IMR-90 (cell line): ENCODE measurements around the gene SYNE2. TPM values are rescaled to one million over a fixed set of nuclear protein-coding genes. Genes with fewer than 3 reads are reported as not detected.

Source experiments
- ATAC-seq: fragments of 200-7000 bp; cut with Tn5 transposase; 2 replicates; pipeline ENCODE4 v1.9.1; 2020; ENCODE audit warnings: low read depth, mild to moderate bottlenecking, moderate library complexity
- BruUV-seq: library from RNA; stranded (reverse); fragments of 400-500 nt; replicated peaks from 2 replicates; lab custom pipeline; 2021; lab: Mats Ljungman, UMichigan
- CTCF ChIA-PET: fragments of 300-600 bp; formaldehyde crosslinking; extraction: SDS; loops from one replicate; lab custom pipeline; 2021; ENCODE audit warnings: antibody characterized with exemption; lab: Yijun Ruan, JAX
- POLR2A ChIA-PET: fragments of 300-600 bp; sonication (Branson Sonifier 250); formaldehyde crosslinking; loops from one replicate; lab custom pipeline; 2022; ENCODE audit warnings: antibody characterized with exemption; ENCODE audit not compliant: unreplicated experiment; lab: Charles Lee
- DNase-seq: peaks from one replicate; pipeline ENCODE4 v3.0.0; 2013
- H2AFZ ChIP-seq: replicated peaks from 2 replicates; pipeline ENCODE3; 2013; ENCODE audit warnings: low read length, mild to moderate bottlenecking; ENCODE audit not compliant: poor library complexity
- H2AK5ac ChIP-seq: 2 replicates; pipeline ENCODE4 v1.6.1; 2013; ENCODE audit warnings: low read depth, low read length, inconsistent platforms
- H2AK9ac ChIP-seq: replicated peaks from 2 replicates; pipeline ENCODE3; 2013; ENCODE audit warnings: mild to moderate bottlenecking, low read depth, low read length, moderate library complexity; ENCODE audit not compliant: poor library complexity
- H2BK120ac ChIP-seq: 2 replicates; pipeline ENCODE4 v1.6.1; 2013; ENCODE audit warnings: low read depth, low read length, inconsistent platforms
- H2BK15ac ChIP-seq: 3 replicates; pipeline ENCODE4 v1.6.1; 2013; ENCODE audit warnings: low read depth, low read length, inconsistent platforms
- H2BK20ac ChIP-seq: 2 replicates; pipeline ENCODE4 v1.6.1; 2013; ENCODE audit warnings: low read depth, mild to moderate bottlenecking, inconsistent platforms, low read length, moderate library complexity
- H2BK5ac ChIP-seq: 2 replicates; pipeline ENCODE4 v1.6.1; 2013; ENCODE audit warnings: mild to moderate bottlenecking, low read depth, low read length, inconsistent platforms; ENCODE audit not compliant: poor library complexity, severe bottlenecking
- H3K14ac ChIP-seq: replicated peaks from 2 replicates; pipeline ENCODE4 v1.6.1; 2013; ENCODE audit warnings: low read depth, low read length, inconsistent platforms
- H3K18ac ChIP-seq: 2 replicates; pipeline ENCODE4 v1.6.1; 2013; ENCODE audit warnings: low read depth, low read length, control low read depth
- H3K23ac ChIP-seq: 2 replicates; pipeline ENCODE4 v1.6.1; 2013; ENCODE audit warnings: low read depth, low read length, inconsistent platforms
- H3K27ac ChIP-seq: 2 replicates; pipeline ENCODE4 v1.5.1; 2013; ENCODE audit warnings: mild to moderate bottlenecking, control low read depth, low read length; ENCODE audit not compliant: insufficient read depth
- H3K27me3 ChIP-seq: 2 replicates; pipeline ENCODE4 v1.6.1; 2013; ENCODE audit warnings: low read length; ENCODE audit not compliant: control insufficient read depth, insufficient read depth
- H3K36me3 ChIP-seq: 2 replicates; pipeline ENCODE4 v1.6.1; 2013; ENCODE audit warnings: low read length, mixed read lengths; ENCODE audit not compliant: control insufficient read depth, insufficient read depth
- H3K4ac ChIP-seq: 2 replicates; pipeline ENCODE4 v1.6.1; 2013; ENCODE audit warnings: low read depth, low read length, inconsistent platforms
- H3K4me1 ChIP-seq: 2 replicates; pipeline ENCODE4 v1.6.1; 2013; ENCODE audit warnings: low read length, mixed read lengths; ENCODE audit not compliant: control insufficient read depth, insufficient read depth
- H3K4me2 ChIP-seq: 2 replicates; pipeline ENCODE4 v1.6.1; 2013; ENCODE audit warnings: low read depth, mild to moderate bottlenecking, control low read depth, low read length, moderate library complexity
- H3K4me3 ChIP-seq: 2 replicates; pipeline ENCODE4 v1.5.1; 2013; ENCODE audit warnings: low read depth, mild to moderate bottlenecking, control low read depth, low read length, moderate library complexity; ENCODE audit not compliant: insufficient read depth
- H3K56ac ChIP-seq: 2 replicates; pipeline ENCODE4 v1.6.1; 2013; ENCODE audit warnings: low read length, inconsistent platforms; ENCODE audit not compliant: insufficient read depth; ENCODE audit errors: extremely low read depth
- H3K79me1 ChIP-seq, 2 experiments: 2 replicates each; pipeline ENCODE4 v1.6.1; 2013; ENCODE audit warnings: low read length in 2 of 2, inconsistent platforms in 1 of 2, low read depth in 1 of 2
- H3K9ac ChIP-seq: 2 replicates; pipeline ENCODE4 v1.6.1; 2013; ENCODE audit warnings: low read depth, low read length, control low read depth
- H3K9me1 ChIP-seq: 2 replicates; pipeline ENCODE4 v1.6.1; 2013; ENCODE audit warnings: low read length, inconsistent platforms; ENCODE audit not compliant: insufficient read depth
- H3K9me3 ChIP-seq: 2 replicates; pipeline ENCODE4 v1.6.1; 2013; ENCODE audit warnings: low read length; ENCODE audit not compliant: control insufficient read depth, insufficient read depth
- H4K20me1 ChIP-seq: 2 replicates; pipeline ENCODE4 v1.6.1; 2013; ENCODE audit warnings: low read length, inconsistent platforms; ENCODE audit not compliant: insufficient read depth
- H4K5ac ChIP-seq: 2 replicates; pipeline ENCODE4 v1.6.1; 2013; ENCODE audit warnings: mild to moderate bottlenecking, low read depth, low read length, control low read depth
- H4K8ac ChIP-seq, 2 experiments: 2 replicates each; pipeline ENCODE4 v1.6.1; 2013; ENCODE audit warnings: low read depth in 2 of 2, low read length in 2 of 2, control low read depth in 1 of 2, inconsistent platforms in 1 of 2
- H4K91ac ChIP-seq: 2 replicates; pipeline ENCODE4 v1.6.1; 2013; ENCODE audit warnings: low read depth, low read length, inconsistent platforms; ENCODE audit not compliant: insufficient read depth
- BHLHE40 ChIP-seq: fragments of 150-350 bp; IDR thresholded peaks from 2 replicates; pipeline ENCODE4 v1.6.1; 2016; ENCODE audit warnings: mild to moderate bottlenecking, low read depth, low read length
- CEBPB ChIP-seq: IDR thresholded peaks from 2 replicates; pipeline ENCODE4 v1.6.1; 2012; ENCODE audit warnings: low read depth, low read length, improper control_type of control experiment
- CHD1 ChIP-seq: IDR thresholded peaks from 2 replicates; pipeline ENCODE4 v1.6.1; 2012; ENCODE audit warnings: low read depth, low read length, improper control_type of control experiment
- FOS ChIP-seq: fragments of 150-350 bp; IDR thresholded peaks from 2 replicates; pipeline ENCODE4 v1.6.1; 2016; ENCODE audit warnings: low read depth, low read length
- MAFK ChIP-seq: IDR thresholded peaks from 2 replicates; pipeline ENCODE4 v1.6.1; 2012; ENCODE audit warnings: low read depth, low read length, improper control_type of control experiment
- MAZ ChIP-seq: IDR thresholded peaks from 2 replicates; pipeline ENCODE4 v1.6.1; 2012; ENCODE audit warnings: low read depth, mild to moderate bottlenecking, low read length, improper control_type of control experiment, moderate library complexity, borderline replicate concordance
- MXI1 ChIP-seq: IDR thresholded peaks from 2 replicates; pipeline ENCODE4 v1.6.1; 2012; ENCODE audit warnings: low read depth, mild to moderate bottlenecking, low read length, moderate library complexity, borderline replicate concordance
- NFE2L2 ChIP-seq: fragments of 150-350 bp; IDR thresholded peaks from 2 replicates; pipeline ENCODE4 v1.6.1; 2016; ENCODE audit warnings: low read depth, mild to moderate bottlenecking, low read length
- POLR2A ChIP-seq: IDR thresholded peaks from 2 replicates; pipeline ENCODE4 v1.6.1; 2012; ENCODE audit warnings: mild to moderate bottlenecking, low read depth, low read length
- RAD21 ChIP-seq: IDR thresholded peaks from 2 replicates; pipeline ENCODE4 v1.6.1; 2012; ENCODE audit warnings: low read length, improper control_type of control experiment
- RCOR1 ChIP-seq: IDR thresholded peaks from 2 replicates; pipeline ENCODE4 v1.6.1; 2012; ENCODE audit warnings: mild to moderate bottlenecking, low read length, improper control_type of control experiment; ENCODE audit not compliant: insufficient replicate concordance
- RFX5 ChIP-seq: IDR thresholded peaks from 2 replicates; pipeline ENCODE4 v1.8.0; 2012; ENCODE audit warnings: low read depth, mild to moderate bottlenecking, low read length, moderate library complexity
- WGBS, 2 experiments: methylation state at CpG; one replicate each; pipeline versions ENCODE4 v1.1.5 to v1.1.7; 2013; ENCODE audit warnings: missing lambda C conversion rate in 2 of 2; ENCODE audit not compliant: insufficient read length in 1 of 2; ENCODE audit errors: extremely low coverage in 2 of 2; 5-methylcytosine and 5-hydroxymethylcytosine counted together
- dilution Hi-C: fragments of 300-500 bp; cut with HindIII; formaldehyde crosslinking; loops from one replicate; pipeline ENCODE4 v1.14.3; 2018; ENCODE audit warnings: low sequenced_read_pairs; ENCODE audit not compliant: unreplicated experiment
- in situ Hi-C: fragments of 300-500 bp; cut with MboI; formaldehyde crosslinking; loops from 3 replicates; pipeline ENCODE4 v1.14.3; 2019; ENCODE audit warnings: low sequenced_read_pairs, inconsistent platforms, mixed read lengths
- intact Hi-C: fragments of 100-400 bp; cut with micrococcal nuclease; formaldehyde crosslinking; loops from 2 replicates; pipeline ENCODE4 v1.10.0; 2022
- polyA plus RNA-seq, 3 experiments: library from polyadenylated mRNA; depleted of rRNA; stranded (reverse); fragments of >200 nt; gene quantifications; 2 replicates each; pipeline ENCODE4 v1.2.3, GENCODE V29; 2012; ENCODE audit warnings: low replicate concordance in 1 of 3
- total RNA-seq: library from RNA; depleted of rRNA; stranded (reverse); fragments of >200 nt; gene quantifications from 2 replicates; pipeline ENCODE4 v1.2.3, GENCODE V29; 2012
- TF ChIP-seq, protein P1 (sequence below): fragments of 150-350 bp; IDR thresholded peaks from 2 replicates; pipeline ENCODE4 v1.6.1; 2016; ENCODE audit warnings: low read depth, mild to moderate bottlenecking, low read length, moderate library complexity, borderline replicate concordance
- TF ChIP-seq, protein P2 (sequence below): fragments of 150-350 bp; IDR thresholded peaks from 2 replicates; pipeline ENCODE4 v1.6.1; 2017; ENCODE audit warnings: mild to moderate bottlenecking, antibody characterized with exemption, low read length, low read depth

Gene SYNE2
- total and polyA plus RNA-seq, 2 of the 4 experiments (the other 2 are of a cell fraction): 5.2 to 28.9 TPM

DNA sequence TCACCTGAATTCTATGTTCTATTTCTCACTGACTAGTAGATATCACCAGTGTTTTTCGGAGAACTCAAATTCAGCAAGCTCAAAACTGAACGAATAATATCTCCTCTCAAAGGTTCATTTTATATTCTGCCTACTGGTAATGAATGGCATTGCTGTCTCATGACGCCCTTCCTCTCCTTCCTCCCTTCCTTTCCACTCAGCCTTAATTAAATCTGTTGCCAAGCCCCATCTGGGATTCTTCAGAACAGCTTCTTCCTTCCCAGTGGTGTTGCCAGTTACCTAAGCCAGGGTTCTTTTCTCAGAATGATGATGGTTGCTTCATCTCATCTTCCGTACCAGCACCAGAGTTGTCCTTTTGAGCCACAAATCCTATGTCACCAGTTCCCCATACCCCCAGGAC is 143.2 kb downstream of the SYNE2 start:
- no peak overlapping the region for H4K5ac ChIP-seq
- no peak for ATAC-seq

More for the DNA sequence above, 143.2 kb downstream of the SYNE2 start:
- Histone ChIP-seq H2AK5ac (no peak overlapping the region), H4K20me1 (no peaks in the 10 kb centered on the region), H2BK5ac (no peak overlapping the region), H3K36me3 (no peaks in the 10 kb centered on the region), H3K4me2 (no peak overlapping the region), H2AFZ (no peak overlapping the region), H3K56ac (no peak overlapping the region), H3K9ac (no peak overlapping the region), H3K4me1 (no peaks in the 10 kb centered on the region), H3K14ac (no peak overlapping the region), H4K8ac (no peak overlapping the region), H3K23ac (no peak overlapping the region), H3K79me1 (no peaks in the 10 kb centered on the region), H3K27ac (no peak overlapping the region), H4K91ac (no peak overlapping the region), H3K18ac (no peak overlapping the region), H2BK120ac (no peak overlapping the region), H3K27me3 (no peaks in the 10 kb centered on the region), H3K9me1 (no peaks in the 10 kb centered on the region), H2AK9ac (no peak overlapping the region), H3K9me3 (no peaks in the 10 kb centered on the region), H2BK20ac (no peak overlapping the region), H2BK15ac (no peak overlapping the region), H3K4me3 (no peak overlapping the region), H3K4ac (no peak overlapping the region)
- DNase-seq: no peak
- BruUV-seq: no TSS peak
- ChIA-PET POLR2A (no interaction called here), CTCF (interaction anchor here (1.1 kb wide), 1 partner anchor 10 kb away, joined by 3 read pairs; no protein-coding TSS in a partner anchor)
- intact Hi-C loops (loop anchor here (10.0 kb wide), 2 partner anchors 141 to 191 kb away; partner anchors contain the start of gene SYNE2), dilution Hi-C loops (no loop called here), in situ Hi-C loops (no loop called here)
- TF ChIP-seq FOS (no peak), RAD21 (no peak), MAFK (no peak), MAZ (no peak), RCOR1 (no peak), MXI1 (no peak), CEBPB (no peak), BHLHE40 (no peak), RFX5 (no peak), POLR2A (no peak), NFE2L2 (no peak), CHD1 (no peak)
- TF ChIP-seq, protein P1, sequence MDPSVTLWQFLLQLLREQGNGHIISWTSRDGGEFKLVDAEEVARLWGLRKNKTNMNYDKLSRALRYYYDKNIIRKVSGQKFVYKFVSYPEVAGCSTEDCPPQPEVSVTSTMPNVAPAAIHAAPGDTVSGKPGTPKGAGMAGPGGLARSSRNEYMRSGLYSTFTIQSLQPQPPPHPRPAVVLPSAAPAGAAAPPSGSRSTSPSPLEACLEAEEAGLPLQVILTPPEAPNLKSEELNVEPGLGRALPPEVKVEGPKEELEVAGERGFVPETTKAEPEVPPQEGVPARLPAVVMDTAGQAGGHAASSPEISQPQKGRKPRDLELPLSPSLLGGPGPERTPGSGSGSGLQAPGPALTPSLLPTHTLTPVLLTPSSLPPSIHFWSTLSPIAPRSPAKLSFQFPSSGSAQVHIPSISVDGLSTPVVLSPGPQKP: no peak
- TF ChIP-seq, protein P2, sequence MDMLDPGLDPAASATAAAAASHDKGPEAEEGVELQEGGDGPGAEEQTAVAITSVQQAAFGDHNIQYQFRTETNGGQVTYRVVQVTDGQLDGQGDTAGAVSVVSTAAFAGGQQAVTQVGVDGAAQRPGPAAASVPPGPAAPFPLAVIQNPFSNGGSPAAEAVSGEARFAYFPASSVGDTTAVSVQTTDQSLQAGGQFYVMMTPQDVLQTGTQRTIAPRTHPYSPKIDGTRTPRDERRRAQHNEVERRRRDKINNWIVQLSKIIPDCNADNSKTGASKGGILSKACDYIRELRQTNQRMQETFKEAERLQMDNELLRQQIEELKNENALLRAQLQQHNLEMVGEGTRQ: no peak
- 100% methylated on average over 1 of the region's 4 CpGs; no CpG with 5 or more reads in 1 of the 2 experiments for WGBS, 2 experiments
